ENCODE data around the gene TRABD2B. TPM values are rescaled to one million over a fixed set of nuclear protein-coding genes. Genes with fewer than 3 reads are reported as not detected.

The TRABD2B gene
- total and polyA plus RNA-seq, 2 donors (not counting 3 experiments of a cell fraction or from before 2014, with no cell fraction given), result not detected

DNA sequence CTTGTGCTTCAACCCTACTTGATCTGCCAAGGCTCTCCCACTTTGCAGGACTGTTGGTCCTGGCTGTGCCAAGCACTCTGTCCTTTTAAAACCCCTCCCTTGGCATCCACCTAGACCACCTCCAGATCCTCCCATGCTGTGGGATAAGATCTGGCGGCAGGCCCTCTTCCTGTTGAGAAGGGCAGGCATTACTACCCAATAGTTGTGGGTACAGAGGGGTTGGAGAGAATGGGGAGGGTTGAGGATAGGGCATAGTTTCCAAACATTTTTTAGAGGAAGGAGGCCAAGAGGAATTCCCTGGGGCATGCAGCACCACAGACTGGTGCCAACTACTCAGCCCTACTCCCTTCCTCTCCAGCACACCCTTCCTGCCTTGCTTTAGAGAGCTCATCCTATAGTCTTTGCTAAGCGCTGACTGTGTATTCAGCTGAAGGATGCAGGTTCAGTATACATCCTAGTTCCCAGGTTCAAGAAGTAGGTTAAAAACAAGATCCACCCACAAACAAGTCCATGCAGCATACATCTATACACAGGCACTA, 70.7 kb downstream of the TRABD2B start:
- ChIA-PET POLR2A (no interaction called here), CTCF (interaction anchor here (1.1 kb wide), 1 partner anchor 20 kb away, joined by 3 read pairs; no protein-coding TSS in a partner anchor)
- no peaks in the 10 kb centered on the region for H3K79me2 ChIP-seq (ENCODE audit: control insufficient read depth, insufficient read depth, low read length)
- intact Hi-C loops (cut with micrococcal nuclease), result no loop called here
- H3K9me1 ChIP-seq (replicated peaks; ENCODE audit: control insufficient read depth, extremely low read depth, insufficient read depth, low read length), result no peaks in the 10 kb centered on the region
- no peak overlapping the region for H3K4me2 ChIP-seq (ENCODE audit: insufficient read depth, low read length)
- no peak overlapping the region for H3K9ac ChIP-seq (replicated peaks; ENCODE audit: extremely low read depth, insufficient read depth, low read length)
- BruUV-seq (replicated peaks), result no TSS peak
- H3K4me3 ChIP-seq (replicated peaks in 1 of 3; ENCODE audit: insufficient read depth in 1 of 3, low read depth in 1 of 3, low read length in 3 of 3), result no peak overlapping the region
- FAIRE-seq (no peak), DNase-seq (ENCODE audit: low read depth, low spot score) (no peak)
- no peaks in the 10 kb centered on the region for H4K20me1 ChIP-seq (replicated peaks; ENCODE audit: control insufficient read depth, extremely low read depth, insufficient read depth, low read length)
- H3K9me3 ChIP-seq (replicated peaks; ENCODE audit: control insufficient read depth, insufficient read depth, low read length), result no peaks in the 10 kb centered on the region
- no peaks in the 10 kb centered on the region for H3K4me1 ChIP-seq (ENCODE audit: control insufficient read depth, extremely low read depth, insufficient read depth, low read length)
- TF ChIP-seq, protein P1, sequence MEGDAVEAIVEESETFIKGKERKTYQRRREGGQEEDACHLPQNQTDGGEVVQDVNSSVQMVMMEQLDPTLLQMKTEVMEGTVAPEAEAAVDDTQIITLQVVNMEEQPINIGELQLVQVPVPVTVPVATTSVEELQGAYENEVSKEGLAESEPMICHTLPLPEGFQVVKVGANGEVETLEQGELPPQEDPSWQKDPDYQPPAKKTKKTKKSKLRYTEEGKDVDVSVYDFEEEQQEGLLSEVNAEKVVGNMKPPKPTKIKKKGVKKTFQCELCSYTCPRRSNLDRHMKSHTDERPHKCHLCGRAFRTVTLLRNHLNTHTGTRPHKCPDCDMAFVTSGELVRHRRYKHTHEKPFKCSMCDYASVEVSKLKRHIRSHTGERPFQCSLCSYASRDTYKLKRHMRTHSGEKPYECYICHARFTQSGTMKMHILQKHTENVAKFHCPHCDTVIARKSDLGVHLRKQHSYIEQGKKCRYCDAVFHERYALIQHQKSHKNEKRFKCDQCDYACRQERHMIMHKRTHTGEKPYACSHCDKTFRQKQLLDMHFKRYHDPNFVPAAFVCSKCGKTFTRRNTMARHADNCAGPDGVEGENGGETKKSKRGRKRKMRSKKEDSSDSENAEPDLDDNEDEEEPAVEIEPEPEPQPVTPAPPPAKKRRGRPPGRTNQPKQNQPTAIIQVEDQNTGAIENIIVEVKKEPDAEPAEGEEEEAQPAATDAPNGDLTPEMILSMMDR (IDR thresholded peaks at IDR 0.05; ENCODE audit: extremely low read depth in 1 of 2, insufficient read depth in 1 of 2, low read depth in 1 of 2, low read length in 2 of 2), result no peak
- TF ChIP-seq JUN (IDR thresholded peaks at IDR 0.05; ENCODE audit: borderline replicate concordance, insufficient read depth, insufficient read length, low read depth), result no peak
- no peak for TF ChIP-seq POLR2AphosphoS5 (IDR thresholded peaks at IDR 0.05; ENCODE audit: insufficient read depth, low read depth, low read length)
- no peak for TF ChIP-seq EZH2 (IDR thresholded peaks at IDR 0.05; ENCODE audit: borderline replicate concordance, low read depth, low read length, severe bottlenecking)
- no peak for TF ChIP-seq FOS (IDR thresholded peaks at IDR 0.05; ENCODE audit: borderline replicate concordance, insufficient read depth, low read length)
- no peak for TF ChIP-seq POLR2A (IDR thresholded peaks at IDR 0.05; ENCODE audit: low read depth, low read length)
- TF ChIP-seq, protein P2, sequence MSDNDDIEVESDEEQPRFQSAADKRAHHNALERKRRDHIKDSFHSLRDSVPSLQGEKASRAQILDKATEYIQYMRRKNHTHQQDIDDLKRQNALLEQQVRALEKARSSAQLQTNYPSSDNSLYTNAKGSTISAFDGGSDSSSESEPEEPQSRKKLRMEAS (IDR thresholded peaks at IDR 0.05; ENCODE audit: insufficient read depth, insufficient read length), result no peak
- TF ChIP-seq GATA2 (IDR thresholded peaks at IDR 0.05; ENCODE audit: insufficient read depth, insufficient read length, low read depth, low read length), result no peak
- no peak for TF ChIP-seq MYC (IDR thresholded peaks at IDR 0.05; ENCODE audit: low read depth, low read length)
- no peak overlapping the region for H3K27ac ChIP-seq (ENCODE audit: insufficient read depth, low read depth, low read length)
- H2AFZ ChIP-seq (ENCODE audit: low read depth, low read length), result no peak overlapping the region
- H3K27me3 ChIP-seq (ENCODE audit: control insufficient read depth in 2 of 2, insufficient read depth in 2 of 2, low read length in 2 of 2), result peaks cover 2 to 19% of the 10 kb centered on the region in 2 experiments
- H3K36me3 ChIP-seq (ENCODE audit: control insufficient read depth in 2 of 2, extremely low read depth in 1 of 2, insufficient read depth in 2 of 2, low read length in 2 of 2), result no peaks in the 10 kb centered on the region
- dilution Hi-C loops (cut with MboI; ENCODE audit: extremely low pct_ligation_motif_present, low sequenced_read_pairs), result no loop called here
